C1 segment of cervical spinal cord (tissue), 14 donors: ENCODE data around the gene LILRA2.
A peak's percentile ranks its signal among the peaks of the same experiment; 100 is the strongest.
"Not testable (repeated sequence)": the region's sequence is repeated elsewhere in the genome, so short reads cannot be mapped to it uniquely, and the experiment has no call there.

Source experiments
- DNase-seq, 14 donors: peaks; one replicate each; lab custom pipeline; 2025; lab: John Stamatoyannopoulos, UW

The LILRA2 gene

DNA sequence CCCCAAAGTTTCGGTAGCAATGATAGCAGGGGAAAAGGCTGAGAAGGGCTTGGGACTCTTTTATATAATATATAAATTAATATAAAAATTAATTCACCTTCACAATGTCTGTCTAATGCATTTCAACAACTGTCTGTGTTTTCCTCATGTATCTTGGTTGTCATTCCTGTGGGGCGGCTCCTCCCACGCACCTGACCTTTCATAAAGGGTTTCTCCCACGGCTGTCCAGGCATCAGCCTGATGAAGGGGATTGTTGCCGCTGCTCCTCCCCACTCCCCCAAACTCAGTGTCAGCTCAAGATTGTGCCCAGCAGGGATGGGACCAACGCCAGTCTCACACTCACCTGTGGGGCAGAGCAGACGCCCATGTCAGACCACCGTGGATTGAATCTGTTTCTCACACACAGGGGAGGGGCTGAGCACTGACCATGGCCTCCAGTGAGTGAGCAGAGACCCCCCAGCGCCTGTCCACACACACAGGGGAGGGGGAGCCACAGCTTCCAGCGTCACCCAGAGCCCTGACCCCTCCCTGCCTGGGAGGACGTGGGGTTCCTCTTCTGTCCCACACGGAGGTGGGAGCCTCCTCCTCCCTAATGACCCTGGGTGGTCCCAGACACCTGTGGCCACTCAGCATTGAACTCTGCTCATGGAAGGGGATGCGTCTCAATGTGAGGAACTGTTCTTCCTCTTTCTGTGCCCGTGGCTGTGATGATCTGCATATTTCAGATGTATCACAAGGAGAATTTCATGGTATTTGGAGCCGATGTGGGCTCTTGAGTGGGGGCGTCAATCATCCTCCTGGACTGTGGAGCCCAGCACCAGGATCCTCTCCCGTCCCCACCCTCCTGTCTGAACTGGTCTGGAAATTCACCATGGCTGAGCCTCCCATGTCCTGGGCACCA, 1.6 kb upstream of the LILRA2 start:
- DNase-seq: peak in 1 of 14 donors; percentile 3

DNA sequence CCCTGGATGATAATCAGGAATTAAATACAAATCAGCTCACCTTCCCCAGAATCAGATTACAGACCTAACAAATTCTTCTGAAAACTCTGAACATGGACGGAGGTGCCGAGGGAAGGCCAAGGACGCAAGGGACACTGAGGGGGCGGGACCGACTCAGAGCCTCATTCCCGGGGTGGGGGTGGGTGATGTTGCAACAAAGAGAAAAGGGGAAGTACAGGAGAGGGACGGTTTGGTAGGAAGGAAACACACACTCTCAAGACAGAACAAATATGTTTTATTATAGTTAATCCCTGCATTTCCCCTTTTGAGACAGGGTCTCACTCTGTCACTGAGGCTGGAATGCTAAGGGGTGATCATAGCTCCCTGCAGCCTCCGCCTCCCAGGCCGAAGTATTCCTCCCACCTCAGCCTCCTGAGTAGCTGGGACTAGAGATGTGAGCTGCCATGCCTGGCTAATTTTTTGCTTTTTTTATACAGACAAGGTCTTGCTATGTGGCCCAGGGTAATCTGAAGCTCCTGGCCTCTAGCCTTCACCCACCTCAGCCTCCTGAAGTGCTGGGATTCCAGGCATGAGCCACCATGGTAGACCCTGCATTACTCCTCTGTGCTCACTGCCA, 786 bp upstream of the LILRA2 start:
- DNase-seq: peak in 6 of 14 donors; percentile 5 to 30 (median 15)

DNA sequence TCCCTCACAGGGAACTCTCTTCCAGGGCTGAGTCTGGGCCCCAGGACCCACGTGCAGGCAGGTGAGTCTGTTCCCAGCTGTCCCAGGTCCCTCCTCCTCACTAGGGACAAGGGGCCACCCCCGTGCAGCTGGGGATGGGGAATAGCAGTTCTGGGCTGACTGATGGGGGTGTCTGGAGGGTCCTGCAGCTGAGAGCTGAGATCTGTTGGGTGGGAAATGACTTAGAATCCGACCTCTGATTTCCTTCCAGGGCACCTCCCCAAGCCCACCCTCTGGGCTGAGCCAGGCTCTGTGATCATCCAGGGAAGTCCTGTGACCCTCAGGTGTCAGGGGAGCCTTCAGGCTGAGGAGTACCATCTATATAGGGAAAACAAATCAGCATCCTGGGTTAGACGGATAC, 461 bp downstream of the LILRA2 start:
- no peak for DNase-seq

DNA sequence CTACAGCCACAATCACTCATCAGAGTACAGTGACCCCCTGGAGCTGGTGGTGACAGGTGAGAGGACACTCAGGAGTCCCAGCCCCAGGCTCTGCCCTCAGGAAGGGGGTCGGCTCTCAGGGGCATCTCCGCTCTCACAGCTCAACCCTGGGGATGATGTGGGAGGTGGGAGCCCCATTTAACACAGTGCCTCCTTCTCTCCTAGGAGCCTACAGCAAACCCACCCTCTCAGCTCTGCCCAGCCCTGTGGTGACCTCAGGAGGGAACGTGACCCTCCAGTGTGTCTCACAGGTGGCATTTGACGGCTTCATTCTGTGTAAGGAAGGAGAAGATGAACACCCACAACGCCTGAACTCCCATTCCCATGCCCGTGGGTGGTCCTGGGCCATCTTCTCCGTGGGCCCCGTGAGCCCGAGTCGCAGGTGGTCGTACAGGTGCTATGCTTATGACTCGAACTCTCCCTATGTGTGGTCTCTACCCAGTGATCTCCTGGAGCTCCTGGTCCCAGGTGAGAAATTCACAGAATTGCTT, 1.0 kb downstream of the LILRA2 start:
- DNase-seq: no peak

DNA sequence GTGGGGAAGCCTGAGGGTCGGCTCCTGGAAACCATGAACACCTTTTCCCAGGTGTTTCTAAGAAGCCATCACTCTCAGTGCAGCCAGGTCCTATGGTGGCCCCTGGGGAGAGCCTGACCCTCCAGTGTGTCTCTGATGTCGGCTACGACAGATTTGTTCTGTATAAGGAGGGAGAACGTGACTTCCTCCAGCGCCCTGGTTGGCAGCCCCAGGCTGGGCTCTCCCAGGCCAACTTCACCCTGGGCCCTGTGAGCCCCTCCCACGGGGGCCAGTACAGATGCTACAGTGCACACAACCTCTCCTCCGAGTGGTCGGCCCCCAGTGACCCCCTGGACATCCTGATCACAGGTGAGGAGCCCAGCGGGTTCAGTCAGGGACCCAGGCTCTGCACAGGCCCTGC, 1.6 kb downstream of the LILRA2 start:
- DNase-seq: not testable (repeated sequence)

DNA sequence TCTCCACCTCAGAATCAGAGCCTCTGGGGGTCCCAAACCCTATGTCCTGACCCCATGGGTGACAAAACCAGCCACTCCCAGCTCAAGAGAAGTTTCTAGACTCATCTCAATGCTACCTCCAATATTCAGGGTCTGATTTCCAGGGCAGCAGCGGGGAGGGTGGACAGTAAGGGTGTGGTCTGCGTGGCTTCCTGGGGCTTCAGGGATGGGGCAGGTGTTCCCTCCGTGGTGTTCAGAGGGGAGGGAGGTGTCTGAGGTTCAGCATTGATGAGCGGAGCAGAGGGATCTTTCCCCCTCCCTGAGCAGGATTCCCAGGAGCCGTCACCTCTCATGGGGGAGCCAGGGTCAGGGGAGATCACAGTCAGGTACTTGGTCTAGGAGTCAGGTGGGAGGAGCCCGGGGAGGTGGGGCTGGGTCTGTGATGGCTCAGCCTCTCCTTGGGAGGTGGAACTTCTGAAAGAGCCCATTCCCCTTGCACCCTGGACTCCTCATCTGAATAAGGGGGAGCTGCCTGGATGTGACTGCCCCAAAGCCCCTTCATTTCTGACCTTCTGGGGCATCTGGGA, 2.9 kb downstream of the LILRA2 start:
- DNase-seq: no peak

DNA sequence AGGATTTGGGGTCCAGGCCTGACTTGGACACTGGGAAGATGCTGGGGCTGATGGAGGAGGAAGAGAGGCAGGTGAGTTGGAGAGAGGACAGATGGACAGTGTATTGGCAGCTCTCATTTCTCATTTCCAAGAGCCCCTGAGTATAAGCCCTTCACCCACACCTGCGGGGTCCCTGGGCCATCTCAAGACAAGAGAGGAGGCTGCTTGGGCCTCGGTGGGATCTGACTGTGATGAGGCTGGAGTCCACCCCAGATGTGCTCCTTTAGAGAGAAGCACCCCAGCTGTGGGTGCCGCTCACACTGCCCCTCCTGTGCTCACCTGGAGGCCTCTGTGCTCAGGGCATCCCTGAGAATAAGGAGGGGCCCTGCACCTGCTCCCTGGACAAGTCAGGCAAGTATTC, 3.7 kb downstream of the LILRA2 start:
- DNase-seq: no peak

DNA sequence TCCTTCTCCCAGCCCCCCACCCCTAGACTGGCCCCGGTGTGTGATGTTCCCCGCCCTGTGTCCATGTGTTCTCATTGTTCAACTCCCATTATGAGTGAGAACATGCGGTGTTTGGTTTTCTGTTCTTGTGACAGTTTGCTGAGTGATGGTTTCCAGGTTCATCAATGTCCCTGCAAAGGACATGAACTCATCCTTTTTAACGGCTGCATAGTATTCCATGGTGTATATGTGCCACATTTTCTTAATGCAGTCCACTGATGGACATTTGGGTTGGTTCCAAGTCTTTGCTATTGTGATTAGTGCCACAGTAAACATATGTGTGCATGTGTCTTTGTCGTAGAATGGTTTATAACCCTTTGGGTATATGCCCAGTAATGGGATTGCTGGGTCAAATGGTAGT, 4.7 kb downstream of the LILRA2 start:
- not testable (repeated sequence) for DNase-seq

DNA sequence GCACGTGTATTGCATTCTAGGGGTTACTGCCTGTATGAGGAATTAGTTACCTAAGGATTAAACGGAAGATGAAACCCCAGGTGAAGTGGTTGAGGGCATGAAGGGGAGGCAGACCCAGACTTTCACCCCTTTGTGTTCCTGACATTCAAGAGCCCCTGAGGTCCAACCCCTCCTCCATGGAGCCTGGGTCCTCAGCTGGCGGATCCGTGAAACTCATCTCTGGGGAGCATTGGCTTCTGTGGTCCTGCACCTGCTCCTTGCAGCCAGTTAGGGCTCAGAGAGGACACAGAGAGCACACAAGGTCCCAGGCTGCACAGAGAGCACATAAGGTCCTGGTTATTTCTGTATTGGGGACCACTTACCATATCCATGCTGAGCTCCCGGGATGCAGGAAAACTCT, 12.8 kb downstream of the LILRA2 start:
- DNase-seq: no peak

DNA sequence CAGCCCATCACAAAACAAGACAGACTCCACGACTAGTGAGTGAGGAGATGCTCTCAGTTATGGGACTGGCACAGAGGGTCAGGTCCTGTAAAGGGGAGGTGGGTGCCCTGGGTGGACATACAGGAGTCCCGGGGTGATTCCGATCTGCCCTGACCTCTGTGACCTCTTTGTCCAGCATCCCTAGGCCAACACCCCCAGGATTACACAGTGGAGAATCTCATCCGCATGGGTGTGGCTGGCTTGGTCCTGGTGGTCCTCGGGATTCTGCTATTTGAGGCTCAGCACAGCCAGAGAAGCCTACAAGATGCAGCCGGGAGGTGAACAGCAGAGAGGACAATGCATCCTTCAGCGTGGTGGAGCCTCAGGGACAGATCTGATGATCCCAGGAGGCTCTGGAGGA, 13.4 kb downstream of the LILRA2 start:
- no peak for DNase-seq

DNA sequence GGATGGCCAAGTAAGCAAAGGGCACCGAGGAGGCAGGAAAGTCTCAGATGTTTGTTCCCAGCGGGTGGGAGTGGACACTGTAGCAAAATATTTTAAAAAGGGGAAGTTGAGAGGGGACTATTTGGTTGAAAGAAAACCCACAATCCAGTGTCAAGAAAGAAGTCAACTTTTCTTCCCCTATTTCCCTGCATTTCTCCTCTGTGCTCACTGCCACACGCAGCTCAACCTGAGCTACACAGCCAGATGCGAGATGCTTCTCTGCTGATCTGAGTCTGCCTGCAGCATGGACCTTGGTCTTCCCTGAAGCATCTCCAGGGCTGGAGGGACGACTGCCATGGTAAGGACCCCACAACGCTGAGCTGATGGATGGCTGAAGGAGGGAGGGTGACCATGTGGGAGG, 19.9 kb downstream of the LILRA2 start, which contains the start of gene LILRA1:
Gene LILRA1, plus strand, starts transcription at position 188 of the 400 bp plus-strand sequence. CDS start 613 bp downstream, outside the sequence.
- DNase-seq: peak in 1 of 14 donors; percentile 28

DNA sequence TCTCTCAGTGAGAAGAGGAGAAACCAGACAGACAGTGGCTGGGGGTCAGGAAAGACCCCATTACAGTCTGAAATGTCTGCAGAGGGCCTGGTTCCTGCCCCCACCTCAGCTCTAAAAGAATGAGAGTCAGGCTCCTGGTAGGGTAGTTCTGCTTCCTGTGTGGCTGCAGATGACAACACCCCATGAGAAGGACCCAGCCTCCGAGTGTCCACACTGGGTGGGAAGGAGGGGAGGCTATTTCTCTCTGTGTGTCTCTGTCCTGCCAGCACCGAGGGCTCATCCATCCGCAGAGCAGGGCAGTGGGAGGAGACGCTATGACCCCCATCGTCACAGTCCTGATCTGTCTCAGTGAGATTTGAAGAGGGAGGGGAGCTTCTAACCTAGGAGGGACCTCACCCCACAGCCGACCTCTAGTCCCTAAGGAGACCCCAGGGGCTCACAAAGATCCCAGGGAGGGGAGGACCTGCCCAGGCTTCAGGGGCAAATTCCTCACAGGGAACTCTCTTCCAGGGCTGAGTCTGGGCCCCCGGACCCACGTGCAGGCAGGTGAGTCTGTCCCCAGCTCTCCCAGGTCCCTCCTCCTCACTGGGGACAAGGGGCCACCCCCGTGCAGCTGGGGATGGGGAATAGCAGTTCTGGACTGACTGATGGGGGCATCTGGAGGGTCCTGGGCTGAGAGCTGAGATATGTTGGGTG, 20.5 kb downstream of the LILRA2 start:
- peak in 2 of 14 donors; percentile 28 to 40 for DNase-seq

DNA sequence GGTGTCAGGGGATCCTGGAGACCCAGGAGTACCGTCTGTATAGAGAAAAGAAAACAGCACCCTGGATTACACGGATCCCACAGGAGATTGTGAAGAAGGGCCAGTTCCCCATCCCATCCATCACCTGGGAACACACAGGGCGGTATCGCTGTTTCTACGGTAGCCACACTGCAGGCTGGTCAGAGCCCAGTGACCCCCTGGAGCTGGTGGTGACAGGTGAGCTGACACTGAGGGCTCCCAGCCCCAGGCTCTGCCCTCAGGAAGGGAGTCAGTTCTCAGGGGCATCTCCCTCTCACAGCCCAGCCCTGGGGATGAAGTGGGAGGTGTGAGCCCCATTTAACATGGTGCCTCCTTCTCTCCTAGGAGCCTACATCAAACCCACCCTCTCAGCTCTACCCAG, 21.1 kb downstream of the LILRA2 start:
- no peak for DNase-seq

DNA sequence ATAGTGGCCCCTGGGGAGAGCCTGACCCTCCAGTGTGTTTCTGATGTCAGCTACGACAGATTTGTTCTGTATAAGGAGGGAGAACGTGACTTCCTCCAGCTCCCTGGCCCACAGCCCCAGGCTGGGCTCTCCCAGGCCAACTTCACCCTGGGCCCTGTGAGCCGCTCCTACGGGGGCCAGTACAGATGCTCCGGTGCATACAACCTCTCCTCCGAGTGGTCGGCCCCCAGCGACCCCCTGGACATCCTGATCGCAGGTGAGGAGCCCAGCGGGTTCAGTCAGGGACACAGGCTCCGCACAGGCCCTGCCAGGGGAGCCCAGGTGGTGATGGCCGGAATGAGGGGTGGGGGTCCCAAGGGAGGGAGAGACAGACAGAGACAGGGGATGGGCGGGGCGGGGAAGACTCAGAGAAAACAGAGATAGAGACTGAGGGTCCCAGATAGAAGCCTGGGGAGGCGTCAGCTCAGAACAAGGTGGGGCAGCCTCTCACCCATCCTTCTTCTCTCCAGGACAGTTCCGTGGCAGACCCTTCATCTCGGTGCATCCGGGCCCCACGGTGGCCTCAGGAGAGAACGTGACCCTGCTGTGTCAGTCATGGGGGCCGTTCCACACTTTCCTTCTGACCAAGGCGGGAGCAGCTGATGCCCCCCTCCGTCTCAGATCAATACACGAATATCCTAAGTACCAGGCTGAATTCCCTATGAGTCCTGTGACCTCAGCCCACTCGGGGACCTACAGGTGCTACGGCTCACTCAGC, 22.3 kb downstream of the LILRA2 start:
- DNase-seq: not testable (repeated sequence)

DNA sequence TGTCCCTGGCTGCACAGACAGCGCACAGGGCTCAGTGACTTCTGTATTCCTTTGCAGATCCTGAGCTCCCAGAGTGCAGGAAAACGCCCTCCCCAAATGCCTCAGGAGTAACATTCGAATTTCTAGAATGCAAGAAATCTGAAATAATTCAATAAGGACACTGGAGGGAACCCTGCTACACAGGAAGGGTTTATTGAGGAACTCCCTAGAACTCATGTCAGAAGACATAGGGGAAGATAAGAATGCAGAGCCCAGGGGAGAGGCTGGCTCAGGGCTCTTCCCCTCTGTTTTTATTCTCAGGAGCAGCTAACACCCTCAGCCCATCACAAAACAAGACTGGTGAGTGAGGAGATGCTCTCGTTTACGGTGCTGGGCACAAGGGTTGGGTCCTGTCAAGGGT, 26.6 kb downstream of the LILRA2 start:
- DNase-seq: no peak

DNA sequence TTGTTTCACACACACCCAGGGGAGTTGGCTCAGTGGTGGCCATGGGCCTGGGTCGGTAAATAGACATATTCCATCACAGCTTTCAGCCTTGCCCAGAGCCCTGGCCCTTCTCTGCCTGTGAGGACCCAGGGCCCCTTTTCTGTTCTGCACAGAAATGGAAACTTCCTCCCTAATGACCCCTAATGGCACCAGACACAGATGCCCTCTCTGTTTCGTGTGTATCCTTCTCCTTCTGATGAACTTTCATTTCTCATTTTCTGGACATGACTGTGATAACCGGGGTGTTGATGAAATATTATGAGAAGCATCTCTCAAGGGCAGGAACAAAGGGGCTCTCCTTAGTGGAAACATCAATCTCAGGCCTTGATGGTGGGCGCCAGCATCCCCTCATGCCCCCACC, 32.6 kb downstream of the LILRA2 start:
- no peak for DNase-seq

DNA sequence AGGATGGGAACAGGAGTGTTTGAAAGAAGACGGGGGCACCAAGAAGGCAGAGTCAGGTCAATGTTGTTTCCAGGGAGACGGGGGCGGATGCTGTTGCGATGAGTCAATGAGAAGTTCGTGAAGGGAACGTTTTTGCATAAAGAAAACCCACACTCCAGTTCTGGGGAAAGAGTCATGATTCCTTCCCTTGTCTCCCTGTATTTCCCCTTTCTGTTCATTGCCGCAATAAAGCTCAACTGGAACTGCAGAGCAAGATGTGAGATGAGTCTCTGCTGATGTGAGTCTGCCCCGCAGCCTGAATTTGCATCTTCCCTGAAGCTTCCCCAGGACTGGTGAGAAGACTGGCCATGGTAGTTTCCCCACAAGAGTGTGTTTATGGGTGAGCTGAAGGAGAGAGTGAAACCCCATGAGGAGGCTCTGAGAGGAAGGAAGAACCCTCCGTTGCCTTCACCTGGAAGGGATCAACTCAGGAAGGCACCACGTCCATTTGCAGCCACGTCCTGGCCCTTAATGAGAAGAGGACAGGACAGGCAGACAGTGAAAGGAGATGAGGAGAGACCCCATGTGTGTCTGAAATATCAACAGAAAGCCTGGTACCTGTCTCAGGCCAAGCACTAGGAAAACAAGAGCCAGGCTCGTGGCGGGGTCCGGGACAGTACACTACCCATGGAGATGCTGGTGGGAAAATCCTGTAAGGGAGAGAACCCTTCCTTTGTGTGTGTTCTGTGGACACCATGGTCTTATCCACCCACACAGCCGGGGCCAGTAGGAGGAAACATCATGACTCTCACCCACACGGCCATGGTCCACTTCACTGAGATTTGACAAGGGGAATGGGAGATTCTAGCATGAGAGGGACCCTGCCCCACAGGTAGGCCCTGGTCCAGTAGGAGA, 33.5 kb downstream of the LILRA2 start:
- no peak for DNase-seq

DNA sequence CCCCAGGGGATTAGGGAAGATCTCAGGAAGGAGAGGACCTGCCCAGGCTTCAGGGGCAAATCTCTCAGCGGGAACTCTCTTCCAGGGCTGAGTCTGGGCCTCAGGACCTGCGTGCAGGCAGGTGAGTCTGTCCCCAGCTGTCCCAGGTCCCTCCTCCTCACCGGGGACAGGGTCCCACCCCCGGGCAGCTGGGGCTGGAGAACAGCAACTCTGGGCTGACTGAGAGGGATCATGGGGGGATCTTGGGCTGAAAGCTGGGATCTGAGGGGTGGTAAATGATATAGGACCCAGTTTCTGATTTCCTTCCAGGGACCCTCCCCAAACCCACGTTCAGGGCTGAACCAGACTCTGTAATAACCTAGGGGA, 34.2 kb downstream of the LILRA2 start:
- DNase-seq: no peak

DNA sequence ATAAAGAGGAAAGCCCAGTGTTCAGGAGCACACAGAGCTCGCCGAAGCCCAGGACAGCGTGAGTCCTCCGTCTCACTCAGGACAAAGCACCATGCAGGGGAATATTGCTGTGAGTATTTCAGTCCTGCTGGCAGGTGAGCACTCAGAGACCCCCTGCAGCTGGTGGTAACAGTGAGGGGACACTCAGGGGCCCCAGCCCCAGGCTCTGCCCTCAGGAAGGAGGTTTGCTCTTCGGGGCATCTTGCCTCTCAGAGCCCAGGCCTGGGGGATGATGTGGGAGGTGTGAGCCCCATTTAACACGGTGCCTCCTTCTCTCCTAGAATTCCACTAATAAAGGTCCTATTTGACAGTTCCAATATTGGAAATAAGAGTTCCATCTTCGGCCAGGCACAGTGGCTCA, 34.6 kb downstream of the LILRA2 start:
- no peak for DNase-seq

DNA sequence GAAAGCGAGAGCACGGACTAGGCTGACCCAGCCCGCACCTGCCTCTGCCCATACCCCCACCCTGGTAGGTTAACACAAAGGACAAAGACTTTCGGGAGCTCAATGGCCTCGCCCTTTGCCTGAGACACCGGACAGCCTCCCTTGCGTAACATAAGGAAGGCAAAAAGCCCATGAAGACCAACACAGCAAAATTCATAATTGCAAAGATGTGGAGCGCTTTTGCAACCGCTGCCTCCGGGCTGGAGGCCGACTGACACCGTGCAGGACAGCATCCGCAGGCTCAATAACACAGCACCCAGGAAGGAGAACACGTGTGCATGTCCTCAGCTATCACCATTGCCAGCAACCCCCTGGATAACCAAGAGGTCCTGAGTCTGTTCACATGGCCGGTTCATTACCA, 35.2 kb downstream of the LILRA2 start:
- no peak for DNase-seq
